Hematopoietic multipotent progenitor cell treated with erythropoietin and hydrocortisone succinate and interleukin-3 and kit ligand, for 17 days (in vitro differentiated cells): Measurements from ENCODE around the gene MYOM3.
A peak's percentile ranks its signal among the peaks of the same experiment; 100 is the strongest.

Experiments
- DNase-seq: peaks from one replicate; pipeline ENCODE4 v3.0.0-alpha.2; 2015; ENCODE audit warnings: low spot score

Gene MYOM3

GRCh38 chr1:24111996-24112779 is at the start of gene MYOM3:
TSS of gene MYOM3 (minus strand) at chr1:24112135. CDS start at chr1:24108636, 3,499 bp downstream.
- DNase-seq: no peak

- DNase-seq: no peak
These were observed 49.3 kb upstream of the MYOM3 start for GRCh38 chr1:24161270-24161669.

- DNase-seq: no peak
These were observed 47.4 kb upstream of the MYOM3 start for GRCh38 chr1:24159366-24159765.

- DNase-seq: no peak
These were observed 46.1 kb upstream of the MYOM3 start for GRCh38 chr1:24157918-24158481.

- no peak for DNase-seq
These were observed 44.8 kb upstream of the MYOM3 start for GRCh38 chr1:24156542-24157260.

- no peak for DNase-seq
These were observed 43.3 kb upstream of the MYOM3 start for GRCh38 chr1:24155011-24155782.

GRCh38 chr1:24154215-24154614 is 42.3 kb upstream of the MYOM3 start:
- DNase-seq: no peak

- no peak for DNase-seq
These were observed 40.9 kb upstream of the MYOM3 start for GRCh38 chr1:24152631-24153494.

GRCh38 chr1:24151175-24151533 is 39.2 kb upstream of the MYOM3 start:
- no peak for DNase-seq

GRCh38 chr1:24150234-24151174 is 38.6 kb upstream of the MYOM3 start:
- DNase-seq: peak; percentile 77

- peak; percentile 56 for DNase-seq
These were observed 37.9 kb upstream of the MYOM3 start for GRCh38 chr1:24149866-24150233.

GRCh38 chr1:24147816-24148215 is 35.9 kb upstream of the MYOM3 start:
- DNase-seq: no peak

GRCh38 chr1:24147194-24147593 is 35.3 kb upstream of the MYOM3 start:
- no peak for DNase-seq

- no peak for DNase-seq
These were observed 30.9 kb upstream of the MYOM3 start, which contains the start of gene IL22RA1 for GRCh38 chr1:24142546-24143534. TSS of gene IL22RA1 (minus strand) at chr1:24143140. CDS start at chr1:24143082, 58 bp downstream.

- no peak for DNase-seq
These were observed 29.5 kb upstream of the MYOM3 start for GRCh38 chr1:24141311-24141997.

GRCh38 chr1:24140741-24141181 is 28.8 kb upstream of the MYOM3 start:
- no peak for DNase-seq

- no peak for DNase-seq
These were observed 28.0 kb upstream of the MYOM3 start for GRCh38 chr1:24139841-24140425.

GRCh38 chr1:24139222-24139489 is 27.2 kb upstream of the MYOM3 start:
- no peak for DNase-seq
